GOT3 (cell line): ENCODE results near the gene DCUN1D1.
"Not testable (repeated sequence)": the region's sequence is repeated elsewhere in the genome, so short reads cannot be mapped to it uniquely, and the experiment has no call there.

Source experiments
- DNase-seq: peaks from one replicate; lab custom pipeline; 2025; ENCODE audit warnings: mixed read lengths; lab: John Stamatoyannopoulos, UW

The DCUN1D1 gene

GRCh38 chr3:182980204-182981037 is at the start of gene DCUN1D1:
Gene DCUN1D1 (minus strand): TSS chr3:182980538. CDS start chr3:182980489, 49 bp downstream.
- DNase-seq = peak; percentile 76

DNA sequence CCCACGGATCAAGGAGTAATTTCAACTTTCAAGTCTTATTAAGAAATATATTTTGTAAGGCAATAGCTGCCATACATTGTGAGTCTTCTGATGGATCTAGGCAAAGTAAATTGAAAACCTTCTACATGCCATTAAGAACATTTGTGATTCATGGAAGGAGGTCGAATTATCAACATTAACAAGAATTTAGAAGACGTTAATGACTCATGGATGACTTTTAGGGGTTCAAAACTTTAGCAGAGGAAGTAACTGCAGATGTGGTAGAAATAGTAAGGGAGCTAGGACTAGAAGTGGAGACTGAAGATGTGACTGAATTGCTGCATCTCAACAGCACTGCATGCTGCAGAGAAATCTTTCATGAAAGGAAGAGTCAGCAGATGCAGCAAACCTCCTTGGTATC is 48.1 kb upstream of the DCUN1D1 start:
- no peak for DNase-seq

DNA sequence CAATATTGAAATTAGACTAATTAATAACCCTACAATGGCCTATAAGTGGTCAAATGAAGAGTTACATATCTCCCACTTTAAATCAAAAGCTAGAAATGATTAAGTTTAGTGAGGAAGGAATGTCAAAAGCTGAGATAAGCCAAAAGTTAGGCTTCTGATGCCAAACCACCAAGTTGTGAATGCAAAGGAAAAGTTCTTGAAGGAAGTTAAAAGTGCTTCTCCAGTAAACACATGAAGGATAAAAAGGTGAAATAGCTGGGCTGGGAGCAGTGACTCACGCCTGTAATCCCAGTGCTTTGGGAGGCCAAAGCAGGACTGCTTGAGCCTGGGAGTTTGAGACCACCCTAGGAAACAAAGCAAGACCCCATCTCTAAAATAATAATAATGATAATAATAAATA is 46.9 kb upstream of the DCUN1D1 start:
- DNase-seq = no peak

DNA sequence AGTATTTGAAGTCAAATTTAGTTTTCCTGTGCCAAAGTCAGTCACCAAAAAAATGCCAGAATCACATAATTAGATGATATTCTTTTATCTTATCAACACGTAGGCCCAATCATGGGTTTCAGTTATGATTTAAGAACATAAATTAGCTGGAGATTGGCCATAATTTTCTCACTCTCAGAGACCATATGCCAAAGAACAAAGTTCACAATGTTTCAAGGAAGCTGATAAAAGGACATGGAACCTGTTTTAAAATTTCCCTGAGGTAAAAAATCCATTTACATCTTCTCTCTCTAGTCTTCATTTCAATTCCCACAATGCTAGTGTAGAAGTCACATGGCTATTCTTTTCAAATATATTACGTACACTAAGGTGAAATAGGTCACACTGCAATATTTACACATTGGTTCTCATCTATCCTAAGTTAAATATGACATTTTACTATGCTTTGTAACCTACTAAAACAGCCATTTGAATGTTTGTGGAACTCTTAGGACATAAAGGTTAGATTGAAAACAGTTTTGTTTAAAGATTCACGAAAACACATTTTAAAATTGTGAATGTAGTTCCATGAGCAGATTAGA is 42.7 kb upstream of the DCUN1D1 start:
- no peak for DNase-seq

- DNase-seq = no peak
Measured at GRCh38 chr3:183018421-183019192, 38.3 kb upstream of the DCUN1D1 start.

DNA sequence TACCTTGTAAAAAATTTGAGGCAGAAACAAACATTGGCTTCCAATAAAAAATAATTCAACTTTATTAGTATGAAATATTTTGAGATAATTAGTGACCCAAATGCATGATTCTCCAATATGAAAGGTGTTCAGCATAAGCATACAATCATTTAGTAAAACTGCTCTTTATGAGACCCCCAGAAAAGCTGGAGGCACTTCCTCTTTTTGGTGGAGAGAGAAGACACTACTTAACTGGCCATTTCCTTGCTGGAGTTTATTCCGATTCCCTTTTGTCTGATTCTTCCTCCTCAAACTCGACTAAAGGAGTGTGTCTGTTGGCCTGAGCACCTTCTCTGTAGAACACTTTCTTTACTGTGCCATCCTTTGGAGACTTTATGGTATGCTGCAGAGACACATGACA is 34.8 kb upstream of the DCUN1D1 start:
- DNase-seq = no peak

DNA sequence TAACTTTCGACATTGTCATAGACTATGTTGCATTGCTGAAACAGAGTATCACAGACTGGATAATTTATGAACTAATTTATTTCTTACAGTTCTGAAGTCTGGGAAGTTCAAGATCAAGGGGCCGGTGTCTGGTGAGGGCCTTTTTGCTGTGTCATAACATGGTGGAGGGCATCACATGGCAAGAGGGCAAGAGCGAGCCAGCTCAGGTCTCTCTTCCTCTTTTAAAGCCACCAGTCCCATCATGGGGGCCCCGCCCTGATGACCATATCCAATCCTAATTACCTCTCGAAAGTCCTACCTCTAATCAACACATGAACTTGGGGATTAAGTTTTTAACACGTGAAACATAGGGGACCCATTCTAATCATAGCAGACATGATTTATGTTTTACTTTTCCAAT is 33.5 kb upstream of the DCUN1D1 start:
- DNase-seq = no peak

GRCh38 chr3:183013074-183013473 is 32.7 kb upstream of the DCUN1D1 start:
- DNase-seq = no peak

GRCh38 chr3:183008800-183009199 is 28.5 kb upstream of the DCUN1D1 start:
- no peak for DNase-seq

GRCh38 chr3:183008303-183008702 is 28.0 kb upstream of the DCUN1D1 start:
- DNase-seq = no peak

DNA sequence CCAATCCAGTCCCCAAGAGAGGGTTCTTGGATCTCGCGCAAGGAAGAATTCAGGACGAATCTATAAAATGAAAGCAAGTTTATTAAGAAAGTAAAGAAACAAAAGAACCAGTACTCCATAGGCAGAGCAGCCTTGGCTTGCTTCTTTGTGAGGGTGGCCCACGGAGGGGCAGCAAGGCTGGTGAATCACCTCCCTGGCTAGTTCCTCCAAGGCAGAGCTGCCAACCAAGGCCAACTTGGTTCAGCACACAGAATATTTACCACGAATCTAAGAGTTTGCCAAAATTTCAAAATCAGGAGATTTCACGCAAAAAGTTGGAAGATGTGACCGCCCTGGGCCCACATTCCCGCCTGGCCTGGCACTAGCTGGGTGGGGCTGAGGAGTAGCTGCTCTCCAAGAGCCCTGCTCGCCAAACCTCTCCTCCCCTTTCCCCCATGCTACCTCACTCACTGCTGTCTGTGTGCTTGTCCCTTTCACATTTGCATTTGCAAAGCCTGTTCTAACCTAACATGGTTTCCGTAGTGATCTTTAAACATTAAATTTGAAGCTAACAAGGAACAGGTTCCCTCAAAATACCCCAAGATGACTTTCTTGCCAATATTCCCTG is 26.2 kb upstream of the DCUN1D1 start:
- no peak for DNase-seq

DNA sequence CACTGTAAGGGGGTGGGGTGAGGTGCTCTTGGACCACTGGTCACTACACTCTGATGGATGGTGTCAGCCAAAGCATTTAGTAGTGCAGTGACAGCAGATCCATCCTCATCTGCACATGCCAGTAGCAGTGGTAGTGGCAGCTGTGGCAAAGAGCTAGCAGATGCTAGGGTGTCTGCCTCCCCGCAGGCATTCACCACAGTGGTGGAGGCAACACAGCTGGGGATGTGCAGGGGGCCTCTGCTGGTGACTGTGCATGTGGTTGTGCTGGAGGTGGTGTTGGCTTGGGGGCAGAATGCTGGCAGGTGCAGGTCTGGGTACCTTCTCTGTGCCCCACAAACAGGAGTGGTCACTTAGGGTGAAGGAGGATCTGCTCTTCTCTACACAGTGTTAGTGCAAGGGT is 19.4 kb upstream of the DCUN1D1 start:
- no peak for DNase-seq

GRCh38 chr3:182993486-182994201 is 13.3 kb upstream of the DCUN1D1 start:
- DNase-seq = not testable (repeated sequence)

- no peak for DNase-seq
Measured at GRCh38 chr3:182989566-182989965, 9.2 kb upstream of the DCUN1D1 start.

DNA sequence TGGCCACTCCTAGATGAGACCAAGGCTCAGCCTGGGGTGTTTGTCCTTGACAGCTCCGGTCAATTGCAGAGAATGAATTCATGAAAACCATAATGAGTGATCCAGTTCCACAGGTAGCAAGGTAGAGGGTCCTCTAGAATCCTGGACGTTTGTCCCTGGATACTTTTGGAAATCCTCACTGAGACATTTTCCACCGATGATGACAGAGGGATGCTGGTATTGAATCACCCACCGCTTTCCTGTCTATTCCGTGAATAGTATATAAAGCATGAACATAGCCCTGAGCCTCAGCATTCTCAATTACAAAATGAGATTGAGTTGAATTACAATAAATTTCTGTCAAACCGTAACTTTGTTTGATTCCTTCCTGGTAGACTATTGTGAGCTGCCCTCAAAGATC is 5.7 kb upstream of the DCUN1D1 start:
- no peak for DNase-seq

DNA sequence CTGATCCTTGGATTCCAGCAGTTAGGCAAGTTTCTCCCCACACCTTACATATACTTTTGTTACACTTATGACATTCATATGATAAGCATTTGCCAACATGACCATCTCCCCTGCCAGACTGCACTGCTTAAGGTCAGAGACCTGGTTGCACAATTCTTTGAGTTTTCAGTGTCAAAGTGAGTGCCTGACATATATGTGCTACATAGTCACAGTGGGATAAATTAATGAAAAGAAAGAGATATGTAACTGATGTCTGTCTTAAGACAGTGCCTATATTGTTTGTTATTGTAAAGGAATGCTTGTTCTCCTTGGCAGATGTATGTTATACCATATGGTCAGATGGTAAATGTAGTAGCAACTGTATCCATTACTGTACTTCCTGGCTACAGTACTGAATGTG is 3.5 kb upstream of the DCUN1D1 start:
- DNase-seq = no peak

- DNase-seq = no peak
Measured at GRCh38 chr3:182981038-182981380, 671 bp upstream of the DCUN1D1 start.

DNA sequence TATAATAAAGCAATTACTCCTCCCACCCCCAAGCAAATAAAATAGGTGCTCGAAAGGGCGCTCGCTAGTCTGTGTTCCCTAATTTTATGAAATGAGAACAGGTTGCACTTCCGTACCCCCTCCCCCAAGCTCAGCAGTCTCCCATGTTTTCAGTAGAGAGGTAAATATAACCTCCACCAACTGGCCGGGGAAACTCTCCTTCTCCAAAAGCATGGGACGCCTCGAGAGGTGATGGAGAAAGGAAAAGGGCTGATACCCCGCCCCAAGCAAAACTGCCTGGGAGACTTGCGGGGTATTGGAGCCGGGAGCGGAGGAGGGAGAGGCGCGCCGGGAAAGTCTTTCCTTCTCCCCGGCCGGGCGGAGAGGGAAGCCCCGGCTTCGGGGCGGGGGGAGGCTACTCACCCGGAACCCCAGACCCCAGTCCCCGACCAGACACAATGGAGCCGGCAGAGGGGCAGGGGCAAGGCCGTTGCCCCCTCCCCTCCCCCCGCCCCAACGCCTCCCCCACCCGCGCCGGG is 605 bp downstream of the DCUN1D1 start:
- DNase-seq = no peak

DNA sequence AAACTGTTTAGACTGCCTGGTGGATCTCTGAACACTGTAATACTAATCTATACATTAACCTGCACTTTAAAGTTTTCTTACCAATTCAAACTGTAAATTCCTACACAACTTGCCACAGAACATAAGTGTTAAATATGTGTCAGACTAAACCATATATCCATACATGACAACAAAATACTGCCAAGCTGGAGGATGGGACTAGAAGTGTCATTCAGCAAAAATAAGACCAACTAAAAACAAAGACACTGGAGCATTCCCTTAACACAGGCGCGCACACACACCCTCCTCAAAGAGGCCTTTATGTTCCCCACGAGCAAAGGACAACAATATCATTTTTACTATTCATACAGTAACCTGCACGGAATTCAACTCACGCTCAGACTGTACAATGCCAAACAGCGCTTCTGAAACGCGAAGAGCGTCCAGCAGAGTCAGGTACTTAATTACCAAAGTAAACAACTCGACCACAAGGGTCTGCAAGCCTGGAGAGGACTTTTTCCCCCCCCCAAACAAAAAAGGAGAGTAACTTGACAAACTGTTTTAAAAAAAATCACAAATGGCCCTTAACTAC is 1.1 kb downstream of the DCUN1D1 start:
- DNase-seq = no peak

GRCh38 chr3:182978387-182978786 is 2.0 kb downstream of the DCUN1D1 start:
- DNase-seq = no peak

GRCh38 chr3:182973047-182973446 is 7.3 kb downstream of the DCUN1D1 start:
- DNase-seq = no peak
